Non-pigmented ciliary epithelial cell (primary cell): Measurements from ENCODE around the gene DCAKD.

ENCODE experiments used
- DNase-seq: peaks from one replicate; pipeline ENCODE4 v3.0.0-alpha.2; 2010; ENCODE audit warnings: low read depth

Gene DCAKD

GRCh38 chr17:45001310-45001709 is 50.1 kb downstream of the DCAKD start:
- DNase-seq, result no peak

GRCh38 chr17:44999433-44999832 is 52.0 kb downstream of the DCAKD start:
- DNase-seq, result no peak

- DNase-seq, result no peak
Observed at GRCh38 chr17:44998646-44999045, 52.8 kb downstream of the DCAKD start.

GRCh38 chr17:44997733-44998520 is 53.5 kb downstream of the DCAKD start:
- no peak for DNase-seq

GRCh38 chr17:44996304-44996703 is 55.1 kb downstream of the DCAKD start:
- DNase-seq, result no peak

GRCh38 chr17:44995436-44996001 is 55.9 kb downstream of the DCAKD start:
- DNase-seq, result no peak

GRCh38 chr17:44992242-44992939 is 59.0 kb downstream of the DCAKD start:
- DNase-seq, result no peak

- DNase-seq, result no peak
Observed at GRCh38 chr17:44990994-44991393, 60.4 kb downstream of the DCAKD start.

- no peak for DNase-seq
Observed at GRCh38 chr17:44989552-44990138, 61.8 kb downstream of the DCAKD start.

- no peak for DNase-seq
Observed at GRCh38 chr17:44988044-44988942, 63.1 kb downstream of the DCAKD start.

GRCh38 chr17:44983563-44983962 is 67.9 kb downstream of the DCAKD start:
- DNase-seq, result no peak

GRCh38 chr17:44982113-44982702 is 69.2 kb downstream of the DCAKD start:
- no peak for DNase-seq

- peak; percentile 14 for DNase-seq
Observed at GRCh38 chr17:44981221-44981968, 70.0 kb downstream of the DCAKD start.

- DNase-seq, result no peak
Observed at GRCh38 chr17:44979426-44979995, 71.9 kb downstream of the DCAKD start.

GRCh38 chr17:44978807-44979206 is 72.6 kb downstream of the DCAKD start:
- no peak for DNase-seq

- no peak for DNase-seq
Observed at GRCh38 chr17:44977814-44978550, 73.5 kb downstream of the DCAKD start.

- DNase-seq, result no peak
Observed at GRCh38 chr17:44977065-44977464, 74.4 kb downstream of the DCAKD start.

- no peak for DNase-seq
Observed at GRCh38 chr17:44976206-44976605, 75.2 kb downstream of the DCAKD start.
